Umbilical cord (tissue), 2 donors: ENCODE results near the gene CCDC77. TPM values are rescaled to one million over a fixed set of nuclear protein-coding genes. Genes with fewer than 3 reads are reported as not detected.
A peak's percentile ranks its signal among the peaks of the same experiment; 100 is the strongest.
"Not testable (repeated sequence)": the region's sequence is repeated elsewhere in the genome, so short reads cannot be mapped to it uniquely, and the experiment has no call there.

Experiments
- DNase-seq: peaks from one replicate; pipeline ENCODE4 v3.0.0-alpha.2; 2015; ENCODE audit warnings: low spot score
- total RNA-seq: library from RNA; depleted of rRNA; stranded (reverse); fragments of >200 nt; gene quantifications from one replicate; pipeline ENCODE4 v1.2.3, GENCODE V29; 2014; ENCODE audit warnings: low replicate concordance; ENCODE audit not compliant: insufficient read depth

The CCDC77 gene
- total RNA-seq, result 4.6 TPM

- DNase-seq, result peak; percentile 97
Measured at GRCh38 chr12:401235-402028, at the start of gene CCDC77. CCDC77 (plus strand) TSS chr12:401644; CDS start chr12:409384, 7,740 bp downstream.

- no peak for DNase-seq
Measured at GRCh38 chr12:356276-356988, 45.0 kb upstream of the CCDC77 start.

- DNase-seq, result no peak
Measured at GRCh38 chr12:359091-359490, 42.4 kb upstream of the CCDC77 start.

- no peak for DNase-seq
Measured at GRCh38 chr12:366820-367219, 34.6 kb upstream of the CCDC77 start.

GRCh38 chr12:367972-368371 lies 33.5 kb upstream of the CCDC77 start:
- DNase-seq, result no peak

- not testable (repeated sequence) for DNase-seq
Measured at GRCh38 chr12:370739-371485, 30.5 kb upstream of the CCDC77 start.

GRCh38 chr12:386651-387050 lies 14.8 kb upstream of the CCDC77 start:
- no peak for DNase-seq

- DNase-seq, result no peak
Measured at GRCh38 chr12:388012-388411, 13.4 kb upstream of the CCDC77 start.

GRCh38 chr12:388541-389141 lies 12.8 kb upstream of the CCDC77 start:
- DNase-seq, result peak; percentile 32

GRCh38 chr12:389142-390096 lies 12.0 kb upstream of the CCDC77 start, which contains the start of gene KDM5A:
KDM5A (minus strand) TSS chr12:389320; CDS start chr12:389091, 229 bp downstream.
- peak; percentile 97 for DNase-seq

GRCh38 chr12:400828-401227 lies 616 bp upstream of the CCDC77 start:
- DNase-seq, result no peak

GRCh38 chr12:402029-402389 lies 565 bp downstream of the CCDC77 start:
- DNase-seq, result peak; percentile 32

GRCh38 chr12:414859-415258 lies 13.4 kb downstream of the CCDC77 start:
- DNase-seq, result no peak

- no peak for DNase-seq
Measured at GRCh38 chr12:418432-418831, 17.0 kb downstream of the CCDC77 start.

GRCh38 chr12:422526-422925 lies 21.1 kb downstream of the CCDC77 start:
- DNase-seq, result no peak

- not testable (repeated sequence) for DNase-seq
Measured at GRCh38 chr12:435737-436136, 34.3 kb downstream of the CCDC77 start.

GRCh38 chr12:442235-442884 lies 40.9 kb downstream of the CCDC77 start:
- peak; percentile 53 for DNase-seq

GRCh38 chr12:447141-447540 lies 45.7 kb downstream of the CCDC77 start:
- DNase-seq, result no peak

GRCh38 chr12:449203-449602 lies 47.8 kb downstream of the CCDC77 start:
- no peak for DNase-seq

- no peak for DNase-seq
Measured at GRCh38 chr12:450438-450837, 49.0 kb downstream of the CCDC77 start.
